Natural killer cell (primary cell): Measurements from ENCODE around the gene OR13H1. TPM values are rescaled to one million over a fixed set of nuclear protein-coding genes. Genes with fewer than 3 reads are reported as not detected.
"Not testable (repeated sequence)": the region's sequence is repeated elsewhere in the genome, so short reads cannot be mapped to it uniquely, and the experiment has no call there.

Source experiments
- ATAC-seq, 3 donors: fragments of 150-1000 bp in 2 of 3; fragments of 200-7000 bp in 1 of 3; cut with Tn5 transposase; 1 replicate in 1 of 3; 2 replicates in 2 of 3; pipeline ENCODE4 v1.10.0; 2021; ENCODE audit warnings: mild to moderate bottlenecking in 2 of 3, moderate library complexity in 2 of 3
- DNase-seq, 2 donors: peaks; one replicate each; pipeline versions ENCODE4 v3.0.0 to v3.0.0-alpha.2; 2013 to 2021; ENCODE audit warnings: mixed read lengths in 1 of 2
- H3K27ac ChIP-seq: one replicate; pipeline ENCODE4 v1.5.1; 2013; ENCODE audit warnings: mild to moderate bottlenecking, low read length
- H3K27me3 ChIP-seq: one replicate; pipeline ENCODE4 v1.6.1; 2013; ENCODE audit warnings: low read length; ENCODE audit not compliant: control insufficient read depth, insufficient read depth
- H3K36me3 ChIP-seq: one replicate; pipeline ENCODE4 v1.6.1; 2013; ENCODE audit warnings: low read length; ENCODE audit not compliant: control insufficient read depth, insufficient read depth
- H3K4me1 ChIP-seq: one replicate; pipeline ENCODE4 v1.6.1; 2013; ENCODE audit warnings: low read length; ENCODE audit not compliant: control insufficient read depth, insufficient read depth
- H3K4me3 ChIP-seq: one replicate; pipeline ENCODE4 v1.5.1; 2013; ENCODE audit warnings: low read length
- H3K9me3 ChIP-seq: one replicate; pipeline ENCODE4 v1.6.1; 2013; ENCODE audit warnings: low read length; ENCODE audit not compliant: control insufficient read depth, insufficient read depth
- H3K27ac Mint-ChIP-seq, 2 donors: one replicate each; pipeline ENCODE4 v1.8.0; 2022; ENCODE audit warnings: mild to moderate bottlenecking in 2 of 2, mixed read lengths in 2 of 2, moderate library complexity in 1 of 2
- H3K27me3 Mint-ChIP-seq, 2 donors: one replicate each; pipeline ENCODE4 v1.8.0; 2022; ENCODE audit warnings: low read depth in 2 of 2, mixed read lengths in 2 of 2
- H3K36me3 Mint-ChIP-seq: one replicate; pipeline ENCODE4 v1.8.0; 2022; ENCODE audit warnings: mixed read lengths
- H3K4me1 Mint-ChIP-seq, 2 donors: one replicate each; pipeline ENCODE4 v1.8.0; 2022; ENCODE audit warnings: mixed read lengths in 2 of 2
- H3K4me3 Mint-ChIP-seq: one replicate; pipeline ENCODE4 v1.8.0; 2022; ENCODE audit warnings: mild to moderate bottlenecking, moderate library complexity, mixed read lengths
- H3K9me3 Mint-ChIP-seq, 2 donors: one replicate each; pipeline ENCODE4 v1.8.0; 2022; ENCODE audit warnings: mixed read lengths in 2 of 2
- CTCF ChIP-seq: fragments of 200-600 bp; IDR thresholded peaks from one replicate; pipeline ENCODE4 v1.8.0; 2022; ENCODE audit warnings: antibody characterized with exemption
- WGBS: methylation state at CpG from one replicate; pipeline ENCODE4 v1.1.7; 2013; ENCODE audit warnings: missing lambda C conversion rate; ENCODE audit not compliant: insufficient coverage; 5-methylcytosine and 5-hydroxymethylcytosine counted together
- intact Hi-C: fragments of 100-400 bp; cut with micrococcal nuclease; formaldehyde crosslinking; loops from one replicate; pipeline ENCODE4 v1.14.2; 2022
- total RNA-seq, 4 donors: library from RNA; stranded (reverse); fragments of 120-200 nt in 1 of 4; gene quantifications; one replicate each; pipeline versions ENCODE4 v1.2.3 to v1.2.4, GENCODE V29; 2013 to 2022

The OR13H1 gene
- not detected for total RNA-seq
- total RNA-seq (2013) = not detected

GRCh38 chrX:131543774-131544173, at the start of gene OR13H1:
OR13H1 (plus strand) TSS chrX:131544074; CDS start chrX:131544074, 0 bp downstream.
- Histone ChIP-seq H3K4me1 (no peaks in the 10 kb centered on the region), H3K36me3 (no peaks in the 10 kb centered on the region), H3K27ac (no peak within 1 kb of the TSS), H3K27me3 (no peaks in the 10 kb centered on the region), H3K4me3 (no peak within 1 kb of the TSS), H3K9me3 (no peaks in the 10 kb centered on the region)
- Mint-ChIP-seq H3K27ac (no peak within 1 kb of the TSS), H3K36me3 (no peaks in the 10 kb centered on the region), H3K4me1 (no peaks in the 10 kb centered on the region), H3K27me3 (peaks cover 5 to 25% of the 10 kb centered on the region in 2 donors), H3K4me3 (no peak within 1 kb of the TSS), H3K9me3 (no peaks in the 10 kb centered on the region)
- intact Hi-C loops = no loop called here
- DNase-seq = no peak
- TF ChIP-seq CTCF = no peak
- ATAC-seq = no peak
- WGBS = no CpG with 5 or more reads among the region's 1 CpG

GRCh38 chrX:131501556-131501955, 42.3 kb upstream of the OR13H1 start:
- DNase-seq, H3K27ac Mint-ChIP-seq, H3K27me3 ChIP-seq, H3K4me1 ChIP-seq, ATAC-seq, intact Hi-C loops, H3K27me3 Mint-ChIP-seq, H3K9me3 Mint-ChIP-seq, H3K4me1 Mint-ChIP-seq, H3K4me3 ChIP-seq, H3K36me3 Mint-ChIP-seq, H3K9me3 ChIP-seq, H3K27ac ChIP-seq, H3K4me3 Mint-ChIP-seq, H3K36me3 ChIP-seq: not testable (repeated sequence)
- 87% methylated on average over 5 of the region's 5 CpGs for WGBS

- no peaks in the 10 kb centered on the region for H3K9me3 Mint-ChIP-seq
- intact Hi-C loops = no loop called here
Observed at GRCh38 chrX:131513159-131513914, 30.5 kb upstream of the OR13H1 start.

GRCh38 chrX:131521824-131522223, 22.1 kb upstream of the OR13H1 start:
- Histone ChIP-seq H3K4me1 (no peaks in the 10 kb centered on the region), H3K27me3 (no peaks in the 10 kb centered on the region), H3K36me3 (no peaks in the 10 kb centered on the region), H3K4me3 (no peak overlapping the region), H3K9me3 (no peaks in the 10 kb centered on the region), H3K27ac (no peak overlapping the region)
- H3K36me3 Mint-ChIP-seq = no peaks in the 10 kb centered on the region
- TF ChIP-seq CTCF = no peak
- 50% methylated on average over 2 of the region's 2 CpGs for WGBS
- intact Hi-C loops = no loop called here
- H3K4me1 Mint-ChIP-seq = no peaks in the 10 kb centered on the region
- no peak overlapping the region for H3K4me3 Mint-ChIP-seq
- no peak overlapping the region for H3K27ac Mint-ChIP-seq
- no peaks in the 10 kb centered on the region for H3K27me3 Mint-ChIP-seq
- H3K9me3 Mint-ChIP-seq = peaks cover 0 to 3% of the 10 kb centered on the region in 2 donors
- DNase-seq = no peak
- ATAC-seq = no peak

More at GRCh38 chrX:131513159-131513914, 30.5 kb upstream of the OR13H1 start:
- H3K27me3 ChIP-seq = no peaks in the 10 kb centered on the region
- TF ChIP-seq CTCF = no peak
- Mint-ChIP-seq H3K27ac (no peak overlapping the region), H3K27me3 (peaks cover 0 to 16% of the 10 kb centered on the region in 2 donors), H3K4me3 (no peak overlapping the region), H3K36me3 (no peaks in the 10 kb centered on the region), H3K4me1 (no peaks in the 10 kb centered on the region)
- no peaks in the 10 kb centered on the region for H3K36me3 ChIP-seq
- no peak overlapping the region for H3K27ac ChIP-seq
- H3K9me3 ChIP-seq = no peaks in the 10 kb centered on the region
- no peak for ATAC-seq
- DNase-seq = no peak
- no peak overlapping the region for H3K4me3 ChIP-seq
- no peaks in the 10 kb centered on the region for H3K4me1 ChIP-seq
- 82% methylated on average over 8 of the region's 9 CpGs for WGBS
